ENCODE results near the gene ADAMTSL4.

DNA sequence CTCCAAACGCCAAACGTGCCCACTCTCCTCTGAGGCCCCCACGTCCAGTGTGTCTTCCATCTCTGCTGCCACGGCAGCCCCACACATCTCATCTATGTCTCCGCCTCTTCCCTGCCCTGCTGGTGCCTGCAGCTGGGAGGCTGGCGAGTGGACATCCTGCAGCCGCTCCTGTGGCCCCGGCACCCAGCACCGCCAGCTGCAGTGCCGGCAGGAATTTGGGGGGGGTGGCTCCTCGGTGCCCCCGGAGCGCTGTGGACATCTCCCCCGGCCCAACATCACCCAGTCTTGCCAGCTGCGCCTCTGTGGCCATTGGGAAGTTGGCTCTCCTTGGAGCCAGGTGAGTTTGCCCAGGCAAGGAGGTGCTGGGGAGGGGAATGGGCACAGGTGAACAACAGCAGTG is 8.6 kb downstream of the ADAMTSL4 start:
- no peak for TF ChIP-seq POLR2A (IDR thresholded peaks at IDR 0.05; ENCODE audit: low read depth, low read length)
- TF ChIP-seq, protein P1, sequence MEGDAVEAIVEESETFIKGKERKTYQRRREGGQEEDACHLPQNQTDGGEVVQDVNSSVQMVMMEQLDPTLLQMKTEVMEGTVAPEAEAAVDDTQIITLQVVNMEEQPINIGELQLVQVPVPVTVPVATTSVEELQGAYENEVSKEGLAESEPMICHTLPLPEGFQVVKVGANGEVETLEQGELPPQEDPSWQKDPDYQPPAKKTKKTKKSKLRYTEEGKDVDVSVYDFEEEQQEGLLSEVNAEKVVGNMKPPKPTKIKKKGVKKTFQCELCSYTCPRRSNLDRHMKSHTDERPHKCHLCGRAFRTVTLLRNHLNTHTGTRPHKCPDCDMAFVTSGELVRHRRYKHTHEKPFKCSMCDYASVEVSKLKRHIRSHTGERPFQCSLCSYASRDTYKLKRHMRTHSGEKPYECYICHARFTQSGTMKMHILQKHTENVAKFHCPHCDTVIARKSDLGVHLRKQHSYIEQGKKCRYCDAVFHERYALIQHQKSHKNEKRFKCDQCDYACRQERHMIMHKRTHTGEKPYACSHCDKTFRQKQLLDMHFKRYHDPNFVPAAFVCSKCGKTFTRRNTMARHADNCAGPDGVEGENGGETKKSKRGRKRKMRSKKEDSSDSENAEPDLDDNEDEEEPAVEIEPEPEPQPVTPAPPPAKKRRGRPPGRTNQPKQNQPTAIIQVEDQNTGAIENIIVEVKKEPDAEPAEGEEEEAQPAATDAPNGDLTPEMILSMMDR (IDR thresholded peaks at IDR 0.05; ENCODE audit: extremely low read depth in 1 of 2, insufficient read depth in 1 of 2, low read depth in 1 of 2, low read length in 2 of 2) = no peak
